CD14-positive monocyte (primary cell): ENCODE data around the gene SDK1. TPM values are rescaled to one million over a fixed set of nuclear protein-coding genes. Genes with fewer than 3 reads are reported as not detected.

Source experiments
- DNase-seq, 3 donors: peaks; one replicate each; pipeline ENCODE4 v3.0.0-alpha.2; 2011 to 2022
- H2AFZ ChIP-seq: 2 replicates; pipeline ENCODE4 v1.6.0; 2012; ENCODE audit warnings: mild to moderate bottlenecking, low read depth, low read length, inconsistent platforms; ENCODE audit not compliant: insufficient read depth, poor library complexity, severe bottlenecking
- H3K27ac ChIP-seq, 2 donors: 1 replicate in 1 of 2; 2 replicates in 1 of 2; pipeline ENCODE4 v1.5.1; 2012 to 2013; ENCODE audit warnings: low read length in 2 of 2, control low read depth in 1 of 2, inconsistent platforms in 1 of 2, low read depth in 1 of 2, mild to moderate bottlenecking in 1 of 2
- H3K27me3 ChIP-seq, 2 donors: one replicate each; pipeline versions ENCODE4 v1.6.0 to v1.6.1; 2011 to 2013; ENCODE audit warnings: low read length in 2 of 2; ENCODE audit not compliant: control insufficient read depth in 2 of 2, insufficient read depth in 2 of 2
- H3K36me3 ChIP-seq, 2 donors: replicated peaks in 1 of 2; 1 replicate in 1 of 2; 2 replicates in 1 of 2; pipeline versions ENCODE4 v1.5.1 to v1.6.1; 2012 to 2013; ENCODE audit warnings: low read length in 2 of 2, control low read depth in 1 of 2, inconsistent platforms in 1 of 2, mild to moderate bottlenecking in 1 of 2; ENCODE audit not compliant: insufficient read depth in 2 of 2, control insufficient read depth in 1 of 2
- H3K4me1 ChIP-seq, 2 donors: 1 replicate in 1 of 2; 2 replicates in 1 of 2; pipeline versions ENCODE4 v1.5.1 to v1.6.1; 2012 to 2013; ENCODE audit warnings: low read length in 2 of 2, control low read depth in 1 of 2, inconsistent platforms in 1 of 2, mild to moderate bottlenecking in 1 of 2, moderate library complexity in 1 of 2; ENCODE audit not compliant: insufficient read depth in 2 of 2, control insufficient read depth in 1 of 2
- H3K4me2 ChIP-seq: replicated peaks from 2 replicates; pipeline ENCODE3; 2012; ENCODE audit warnings: low read length, moderate library complexity, mild to moderate bottlenecking; ENCODE audit not compliant: poor library complexity, severe bottlenecking; ENCODE audit errors: extremely low read depth
- H3K4me3 ChIP-seq, 3 experiments: fragments of 200-600 bp in 1 of 3; sonication (generic) in 1 of 3; replicated peaks in 1 of 3; 1 replicate in 2 of 3; 2 replicates in 1 of 3; pipeline ENCODE4 v1.5.1; 2011 to 2013; ENCODE audit warnings: low read length in 3 of 3, mild to moderate bottlenecking in 3 of 3, control low read depth in 2 of 3, low read depth in 2 of 3, inconsistent platforms in 1 of 3, moderate library complexity in 1 of 3
- H3K79me2 ChIP-seq: 2 replicates; pipeline ENCODE4 v1.6.0; 2012; ENCODE audit warnings: mild to moderate bottlenecking, control low read depth, inconsistent platforms, low read length, moderate library complexity; ENCODE audit not compliant: insufficient read depth
- H3K9ac ChIP-seq: 2 replicates; pipeline ENCODE4 v1.6.0; 2017; ENCODE audit warnings: low read length, mild to moderate bottlenecking; ENCODE audit not compliant: insufficient read depth, poor library complexity, severe bottlenecking
- H3K9me3 ChIP-seq, 2 donors: replicated peaks in 1 of 2; 1 replicate in 1 of 2; 2 replicates in 1 of 2; pipeline versions ENCODE4 v1.5.1 to v1.6.1; 2012 to 2013; ENCODE audit warnings: low read length in 2 of 2, control low read depth in 1 of 2; ENCODE audit not compliant: control insufficient read depth in 1 of 2, insufficient read depth in 1 of 2
- H4K20me1 ChIP-seq: 2 replicates; pipeline ENCODE4 v1.6.0; 2012; ENCODE audit warnings: mild to moderate bottlenecking, low read length, control low read depth, moderate library complexity; ENCODE audit not compliant: insufficient read depth
- H3K27ac Mint-ChIP-seq, 7 donors: one replicate each; pipeline ENCODE4 v1.8.0; 2020; ENCODE audit warnings: mild to moderate bottlenecking in 7 of 7, mixed read lengths in 7 of 7, moderate library complexity in 6 of 7, inconsistent platforms in 2 of 7
- H3K27me3 Mint-ChIP-seq, 3 donors: one replicate each; pipeline ENCODE4 v1.8.0; 2021 to 2022; ENCODE audit warnings: low read depth in 3 of 3, mild to moderate bottlenecking in 3 of 3, mixed read lengths in 3 of 3, moderate library complexity in 3 of 3, inconsistent platforms in 1 of 3
- H3K36me3 Mint-ChIP-seq, 2 donors: one replicate each; pipeline ENCODE4 v1.8.0; 2020; ENCODE audit warnings: mixed read lengths in 2 of 2, inconsistent platforms in 1 of 2, mild to moderate bottlenecking in 1 of 2
- H3K4me1 Mint-ChIP-seq: one replicate; pipeline ENCODE4 v1.8.0; 2020; ENCODE audit warnings: mild to moderate bottlenecking, mixed read lengths
- H3K4me3 Mint-ChIP-seq, 2 donors: one replicate each; pipeline ENCODE4 v1.8.0; 2020; ENCODE audit warnings: mild to moderate bottlenecking in 2 of 2, mixed read lengths in 2 of 2, moderate library complexity in 1 of 2
- H3K9me3 Mint-ChIP-seq, 7 donors: one replicate each; pipeline ENCODE4 v1.8.0; 2020 to 2022; ENCODE audit warnings: mixed read lengths in 7 of 7, mild to moderate bottlenecking in 6 of 7, moderate library complexity in 6 of 7, inconsistent platforms in 2 of 7
- WGBS: methylation state at CpG from one replicate; pipeline ENCODE4 v1.1.5; 2013; ENCODE audit warnings: missing lambda C conversion rate; ENCODE audit not compliant: insufficient coverage; 5-methylcytosine and 5-hydroxymethylcytosine counted together
- intact Hi-C, 2 donors: fragments of 100-400 bp; cut with micrococcal nuclease; formaldehyde crosslinking; loops; one replicate each; pipeline versions ENCODE4 v1.15.0 to v1.15.1; 2023
- polyA plus RNA-seq, 3 donors: library from polyadenylated mRNA; depleted of rRNA in 1 of 3; unstranded in 2 of 3; stranded (reverse) in 1 of 3; fragments of 300-500 nt in 2 of 3; fragments of >200 nt in 1 of 3; fragmentation: Illumina TruSeq in 2 of 3; gene quantifications; 1 replicate in 2 of 3; 2 replicates in 1 of 3; pipeline ENCODE4 v1.2.3, GENCODE V29; 2012 to 2021
- TF ChIP-seq, protein P1 (sequence below): fragments of 200-600 bp; IDR thresholded peaks from one replicate; pipeline ENCODE4 v1.8.0; 2022; ENCODE audit warnings: antibody characterized with exemption, mild to moderate bottlenecking

SDK1 gene
- polyA plus RNA-seq, 3 donors, result 0.01 TPM; not detected in 2

DNA sequence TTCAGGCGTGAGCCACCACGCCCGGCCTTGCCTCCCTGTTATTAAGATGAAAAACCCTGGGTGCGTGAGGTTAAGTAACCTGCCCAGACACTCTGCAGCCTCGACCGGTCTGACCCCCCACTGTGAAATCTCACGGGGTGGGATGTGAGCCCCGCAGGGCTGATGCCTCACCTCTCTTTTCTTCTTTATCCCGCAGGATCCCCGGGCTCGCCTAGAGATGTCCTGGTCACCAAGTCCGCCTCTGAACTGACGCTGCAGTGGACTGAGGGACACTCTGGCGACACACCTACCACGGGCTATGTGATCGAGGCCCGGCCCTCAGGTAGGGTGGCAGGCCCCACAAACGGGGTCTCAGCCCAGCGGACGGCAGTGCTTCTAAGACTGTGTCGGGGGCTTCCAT lies 920.0 kb downstream of the SDK1 start:
- H3K9me3 Mint-ChIP-seq, result peaks cover 10 to 66% (median 17%) of the 10 kb centered on the region in 7 donors
- H3K36me3 Mint-ChIP-seq, result no peaks in the 10 kb centered on the region

DNA sequence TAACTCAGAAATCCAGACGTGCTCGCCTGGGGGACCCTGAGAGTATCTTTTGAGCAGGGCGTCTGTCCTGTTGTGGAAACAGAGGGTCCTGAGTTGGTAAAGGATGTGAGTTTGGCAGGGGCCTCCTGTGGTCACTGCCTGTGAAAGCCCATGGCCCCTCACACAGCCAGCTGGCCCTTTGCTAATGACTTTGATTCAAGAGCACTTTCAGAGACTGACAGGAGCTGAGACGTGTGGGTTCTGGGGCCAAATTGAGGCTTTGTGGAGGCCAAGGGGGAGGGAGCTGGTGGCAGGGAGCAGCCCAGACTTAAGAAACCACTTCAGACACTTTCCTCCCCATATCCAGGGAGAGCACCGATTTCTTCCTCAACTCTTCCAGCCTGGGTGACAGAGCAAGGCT lies 921.6 kb downstream of the SDK1 start:
- Histone ChIP-seq H3K9ac (no peak overlapping the region), H3K36me3 (no peaks in the 10 kb centered on the region), H3K4me2 (no peak overlapping the region), H2AFZ (no peak overlapping the region), H3K27ac (no peak overlapping the region), H3K79me2 (no peaks in the 10 kb centered on the region), H3K4me3 (no peak overlapping the region), H3K4me1 (no peaks in the 10 kb centered on the region), H3K9me3 (peaks cover 5 to 31% of the 10 kb centered on the region in 2 donors), H4K20me1 (no peaks in the 10 kb centered on the region), H3K27me3 (no peaks in the 10 kb centered on the region)
- intact Hi-C loops, result no loop called here
- no peaks in the 10 kb centered on the region for H3K36me3 Mint-ChIP-seq
- no peak overlapping the region for H3K4me3 Mint-ChIP-seq
- H3K9me3 Mint-ChIP-seq, result peaks cover 10 to 60% (median 17%) of the 10 kb centered on the region in 7 donors
- no peak overlapping the region for H3K27ac Mint-ChIP-seq
- TF ChIP-seq, protein P1, sequence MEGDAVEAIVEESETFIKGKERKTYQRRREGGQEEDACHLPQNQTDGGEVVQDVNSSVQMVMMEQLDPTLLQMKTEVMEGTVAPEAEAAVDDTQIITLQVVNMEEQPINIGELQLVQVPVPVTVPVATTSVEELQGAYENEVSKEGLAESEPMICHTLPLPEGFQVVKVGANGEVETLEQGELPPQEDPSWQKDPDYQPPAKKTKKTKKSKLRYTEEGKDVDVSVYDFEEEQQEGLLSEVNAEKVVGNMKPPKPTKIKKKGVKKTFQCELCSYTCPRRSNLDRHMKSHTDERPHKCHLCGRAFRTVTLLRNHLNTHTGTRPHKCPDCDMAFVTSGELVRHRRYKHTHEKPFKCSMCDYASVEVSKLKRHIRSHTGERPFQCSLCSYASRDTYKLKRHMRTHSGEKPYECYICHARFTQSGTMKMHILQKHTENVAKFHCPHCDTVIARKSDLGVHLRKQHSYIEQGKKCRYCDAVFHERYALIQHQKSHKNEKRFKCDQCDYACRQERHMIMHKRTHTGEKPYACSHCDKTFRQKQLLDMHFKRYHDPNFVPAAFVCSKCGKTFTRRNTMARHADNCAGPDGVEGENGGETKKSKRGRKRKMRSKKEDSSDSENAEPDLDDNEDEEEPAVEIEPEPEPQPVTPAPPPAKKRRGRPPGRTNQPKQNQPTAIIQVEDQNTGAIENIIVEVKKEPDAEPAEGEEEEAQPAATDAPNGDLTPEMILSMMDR, result no peak
- DNase-seq, result no peak
- 91% methylated on average over 3 of the region's 5 CpGs for WGBS
- H3K4me1 Mint-ChIP-seq, result no peaks in the 10 kb centered on the region
- peaks cover 0 to 4% (median 2%) of the 10 kb centered on the region in 3 donors for H3K27me3 Mint-ChIP-seq

More for the DNA sequence above, 920.0 kb downstream of the SDK1 start:
- intact Hi-C loops, result no loop called here
- H3K4me2 ChIP-seq, result no peak overlapping the region
- TF ChIP-seq, protein P1, result no peak
- H2AFZ ChIP-seq, result no peak overlapping the region
- H3K27ac Mint-ChIP-seq, result peak overlapping the region in 1 of 7 donors; percentile 63
- no peak overlapping the region for H3K4me3 Mint-ChIP-seq
- H3K27me3 Mint-ChIP-seq, result peaks cover 0 to 4% (median under 1%) of the 10 kb centered on the region in 3 donors
- H3K4me1 Mint-ChIP-seq, result no peaks in the 10 kb centered on the region
- peaks cover 5 to 31% of the 10 kb centered on the region in 2 donors for H3K9me3 ChIP-seq
- H3K79me2 ChIP-seq, result no peaks in the 10 kb centered on the region
- H3K27me3 ChIP-seq, result no peaks in the 10 kb centered on the region
- no peak overlapping the region for H3K4me3 ChIP-seq
- no peak overlapping the region for H3K27ac ChIP-seq
- H4K20me1 ChIP-seq, result no peaks in the 10 kb centered on the region
- no peaks in the 10 kb centered on the region for H3K36me3 ChIP-seq
- H3K4me1 ChIP-seq, result no peaks in the 10 kb centered on the region
- H3K9ac ChIP-seq, result no peak overlapping the region
- DNase-seq, result no peak
- 96% methylated on average over 21 of the region's 21 CpGs for WGBS
